HG02852 (cell line): ENCODE measurements around the gene EIF2D.
A peak's percentile ranks its signal among the peaks of the same experiment; 100 is the strongest.

Experiments
- ATAC-seq: cut with Tn5 transposase; IDR thresholded peaks from one replicate; pipeline ENCODE4 v1.9.1; 2021; ENCODE audit warnings: mild to moderate bottlenecking, moderate library complexity; ENCODE audit not compliant: unreplicated experiment

The EIF2D gene

GRCh38 chr1:206573762-206574161, 38.5 kb downstream of the EIF2D start:
- no peak for ATAC-seq

DNA sequence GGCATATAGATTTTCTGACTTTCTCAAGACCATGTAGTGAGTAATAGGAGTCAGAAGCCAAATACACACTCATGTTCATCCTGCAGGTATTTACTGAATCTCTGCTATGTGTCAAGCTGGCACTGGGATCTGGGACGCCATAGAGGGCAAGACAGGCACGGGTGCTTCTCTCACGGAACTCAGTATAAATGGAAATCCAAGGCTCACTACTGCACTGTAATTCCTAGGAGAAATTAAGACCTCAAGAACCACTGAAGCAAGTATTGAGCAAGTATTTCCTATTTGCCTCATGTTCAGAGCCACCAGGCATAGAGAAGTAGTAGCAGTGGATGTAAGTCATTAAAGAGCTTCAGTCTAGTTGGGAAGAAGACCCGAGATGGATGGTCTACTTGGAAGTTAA, 38.9 kb downstream of the EIF2D start:
- ATAC-seq, result no peak

- ATAC-seq, result no peak
Observed at GRCh38 chr1:206572835-206573234, 39.4 kb downstream of the EIF2D start.

DNA sequence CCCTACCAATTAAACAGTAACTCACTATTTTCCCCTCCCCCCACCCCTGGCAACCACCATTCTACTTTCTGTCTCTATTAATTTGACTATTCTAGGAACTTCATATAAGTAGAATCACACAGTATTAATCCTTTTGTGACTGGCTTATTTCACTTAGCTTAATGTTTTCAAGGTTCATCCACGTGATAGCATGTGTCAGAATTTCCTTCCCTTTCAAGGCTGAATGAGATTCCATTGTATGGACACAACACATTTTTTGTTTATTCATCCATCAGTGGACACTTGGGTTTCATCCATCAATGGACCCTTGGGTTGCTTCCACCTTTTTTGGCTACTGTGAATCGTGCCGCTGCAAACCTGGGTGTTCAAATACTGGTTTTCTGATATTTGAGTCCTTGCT, 41.7 kb downstream of the EIF2D start:
- no peak for ATAC-seq

DNA sequence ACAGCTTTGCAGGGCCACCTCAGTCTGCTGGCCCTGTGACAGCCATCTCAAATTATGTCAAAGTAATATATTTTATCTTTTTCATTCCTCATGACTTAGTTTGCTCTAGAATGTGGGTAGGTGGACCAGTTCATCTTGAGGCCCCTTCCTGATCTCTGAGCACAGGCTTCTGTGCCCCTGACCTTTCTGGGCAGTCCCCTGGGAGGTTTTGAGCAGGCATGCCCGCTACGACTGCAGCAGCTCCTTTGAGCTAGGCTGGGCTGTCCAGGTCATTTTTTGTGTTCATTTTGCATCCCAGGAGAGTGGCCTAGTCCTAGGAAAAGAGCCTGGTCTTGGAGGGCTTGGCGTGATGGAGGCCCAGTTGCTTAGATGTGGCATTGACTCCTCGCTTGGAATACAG, 42.7 kb downstream of the EIF2D start:
- ATAC-seq, result no peak

- ATAC-seq, result no peak
Observed at GRCh38 chr1:206568779-206569352, 43.4 kb downstream of the EIF2D start.

DNA sequence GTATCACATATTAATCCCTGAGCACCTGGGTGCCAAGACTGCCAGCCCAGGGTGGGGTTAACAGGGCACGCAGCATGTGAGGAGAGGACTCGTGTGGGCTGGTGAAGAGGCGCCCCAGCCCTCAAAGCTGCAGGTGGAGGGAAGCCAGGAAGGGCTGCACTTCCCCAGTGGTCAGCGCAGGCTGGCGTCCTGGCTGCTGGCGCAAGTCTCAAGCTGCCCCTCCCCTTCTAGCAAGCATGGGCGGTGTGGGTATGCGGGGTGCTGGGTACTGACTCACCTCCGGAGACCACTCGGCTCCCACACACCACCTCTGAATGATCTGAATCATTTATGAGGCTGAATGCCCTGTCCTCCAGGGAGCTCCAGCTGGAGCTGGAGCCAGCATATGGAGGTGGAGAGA, 44.0 kb downstream of the EIF2D start:
- no peak for ATAC-seq

- no peak for ATAC-seq
Observed at GRCh38 chr1:206566999-206567398, 45.3 kb downstream of the EIF2D start.

GRCh38 chr1:206565995-206566394, 46.3 kb downstream of the EIF2D start:
- no peak for ATAC-seq

- ATAC-seq, result peak; percentile 32
Observed at GRCh38 chr1:206563367-206564207, 48.7 kb downstream of the EIF2D start.

GRCh38 chr1:206560007-206560716, 52.1 kb downstream of the EIF2D start:
- ATAC-seq, result no peak

- no peak for ATAC-seq
Observed at GRCh38 chr1:206559672-206559995, 52.6 kb downstream of the EIF2D start.

GRCh38 chr1:206558794-206559671, 53.2 kb downstream of the EIF2D start:
- no peak for ATAC-seq

DNA sequence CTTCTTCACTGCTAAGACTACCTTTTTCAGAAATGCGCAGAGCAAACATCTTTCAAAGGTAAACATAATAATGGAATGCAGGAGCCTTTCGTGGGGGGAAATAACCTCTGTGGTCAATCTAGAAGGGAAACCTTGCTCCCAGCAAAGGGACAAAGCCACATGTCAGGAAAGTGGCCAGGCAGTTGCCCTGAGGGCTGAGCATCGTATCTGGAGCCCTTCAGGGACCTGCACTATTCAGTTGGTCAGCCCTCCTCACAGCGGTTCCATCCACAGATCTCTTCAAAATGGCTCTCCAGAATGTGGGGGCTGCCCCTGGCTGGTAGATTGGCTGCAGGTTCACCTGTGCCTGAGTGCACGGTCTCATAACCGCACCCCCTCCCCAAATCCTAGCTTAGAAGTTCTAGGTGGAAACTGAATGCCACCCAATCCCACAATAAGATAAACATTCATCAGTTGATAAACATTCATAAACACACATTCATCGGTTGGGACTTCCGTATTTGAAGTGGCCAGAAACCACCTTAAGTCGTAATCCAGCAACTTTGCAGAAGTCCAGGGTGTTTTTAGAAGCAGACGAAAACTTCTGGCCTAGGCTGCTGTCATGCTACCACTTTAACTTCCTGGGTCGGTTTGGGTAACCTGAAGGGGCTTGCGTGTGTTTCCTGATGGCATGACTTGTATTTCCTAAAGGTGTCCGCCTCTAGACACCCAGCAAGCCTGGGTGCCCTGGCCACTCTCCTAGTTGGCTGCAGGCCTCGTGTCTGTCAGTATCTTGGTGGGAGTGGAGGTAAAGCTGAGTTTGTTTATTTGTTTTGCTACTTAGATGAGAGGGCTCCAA, 54.4 kb downstream of the EIF2D start:
- no peak for ATAC-seq

DNA sequence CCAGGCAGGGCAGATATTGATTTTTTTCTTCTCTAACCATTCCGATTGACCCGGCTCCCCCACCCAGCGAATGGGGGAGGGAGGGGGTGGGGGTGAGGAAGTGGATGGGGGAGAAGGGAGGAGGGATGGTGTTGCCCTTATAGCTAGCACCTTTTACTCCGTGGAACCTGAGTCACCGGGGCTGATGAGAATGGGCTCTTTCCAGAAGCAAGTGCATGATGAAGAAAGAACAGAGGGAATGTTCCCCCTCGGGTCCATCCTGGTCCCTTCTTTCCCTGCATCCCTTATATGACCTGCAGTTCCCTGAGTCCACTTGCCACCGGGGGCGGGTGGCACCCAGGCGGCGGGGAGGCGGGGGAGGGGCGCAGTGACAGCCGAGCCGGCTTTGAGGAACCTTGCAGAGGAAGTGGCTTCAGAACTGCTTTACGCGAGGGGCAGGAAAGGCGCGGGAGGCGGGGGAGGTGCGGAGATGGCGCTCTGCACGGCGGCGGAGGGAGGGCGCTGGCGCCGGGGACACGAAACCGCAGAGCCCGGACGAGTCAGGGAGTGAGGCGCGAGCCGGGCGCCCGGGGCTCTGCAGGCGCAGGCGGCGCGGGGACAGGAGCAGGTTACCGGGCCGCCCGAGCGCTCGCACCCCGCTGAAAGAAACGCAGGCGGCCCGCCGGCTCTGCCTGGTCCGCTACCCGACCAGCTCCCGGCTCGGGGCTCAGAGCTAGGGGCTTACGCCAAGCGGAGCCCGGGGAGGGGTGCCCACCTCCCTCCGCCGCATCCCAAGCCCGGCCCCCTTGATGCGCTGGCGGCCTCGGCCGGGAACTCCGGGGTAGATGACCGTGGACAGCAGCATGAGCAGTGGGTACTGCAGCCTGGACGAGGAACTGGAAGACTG, 55.3 kb downstream of the EIF2D start:
- peak; percentile 45 for ATAC-seq

DNA sequence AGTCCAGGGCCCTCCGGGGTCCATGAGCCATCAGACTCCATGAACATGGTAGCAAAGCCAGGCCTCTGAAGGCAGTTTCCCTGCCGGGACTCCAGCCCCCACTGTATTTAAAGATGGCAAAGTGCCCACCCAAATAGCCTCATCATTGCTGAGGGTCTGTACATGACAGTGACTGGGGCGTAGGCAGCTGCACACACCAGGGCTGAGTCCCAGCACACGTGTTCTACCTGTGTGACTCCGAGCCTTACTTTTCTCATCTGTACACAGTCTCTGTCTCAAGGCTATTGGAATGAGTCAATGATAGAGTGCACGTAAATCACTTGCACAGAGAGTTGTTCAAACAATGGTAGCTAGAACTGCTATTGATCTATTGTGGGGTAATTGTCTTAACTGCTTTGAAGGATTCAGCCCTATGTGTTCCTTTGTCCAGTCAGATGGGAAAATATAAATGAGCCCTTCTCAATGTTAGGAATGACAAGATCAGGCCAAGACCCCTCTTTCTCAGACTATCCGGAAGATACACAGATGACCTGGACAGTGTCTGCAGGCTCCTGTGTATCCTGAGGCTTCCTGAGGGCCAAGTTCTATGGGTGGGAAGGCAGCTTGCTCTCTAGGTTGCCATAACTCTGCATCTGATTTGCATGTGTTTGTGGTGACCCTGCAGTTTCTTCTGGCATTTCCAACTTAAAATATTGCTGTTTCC, 56.1 kb downstream of the EIF2D start:
- peak; percentile 32 for ATAC-seq

- no peak for ATAC-seq
Observed at GRCh38 chr1:206555473-206555935, 56.8 kb downstream of the EIF2D start.

GRCh38 chr1:206554701-206555472, 57.4 kb downstream of the EIF2D start:
- no peak for ATAC-seq
